A549 (cell line): ENCODE data around the gene NRTN.

ENCODE experiments used
- BHLHE40 ChIP-seq: IDR thresholded peaks from 2 replicates; pipeline ENCODE4 v1.6.1; 2012; ENCODE audit warnings: low read depth, low read length, inconsistent platforms
- ZNF302 ChIP-seq: fragments of 250-450 bp; sonication (Bioruptor Pico); IDR thresholded peaks from 2 replicates; pipeline ENCODE4 v1.9.0; 2021; ENCODE audit warnings: inconsistent platforms, mild to moderate bottlenecking, moderate library complexity
- TF ChIP-seq, protein P1 (sequence below): fragments of 200-600 bp; sonication (generic); IDR thresholded peaks from 2 replicates; pipeline ENCODE4 v1.6.1; 2016; ENCODE audit warnings: antibody characterized with exemption, mild to moderate bottlenecking, moderate library complexity

GRCh38 chr19:5873617-5874199, 68.8 kb downstream of the NRTN start:
- TF ChIP-seq, protein P1, sequence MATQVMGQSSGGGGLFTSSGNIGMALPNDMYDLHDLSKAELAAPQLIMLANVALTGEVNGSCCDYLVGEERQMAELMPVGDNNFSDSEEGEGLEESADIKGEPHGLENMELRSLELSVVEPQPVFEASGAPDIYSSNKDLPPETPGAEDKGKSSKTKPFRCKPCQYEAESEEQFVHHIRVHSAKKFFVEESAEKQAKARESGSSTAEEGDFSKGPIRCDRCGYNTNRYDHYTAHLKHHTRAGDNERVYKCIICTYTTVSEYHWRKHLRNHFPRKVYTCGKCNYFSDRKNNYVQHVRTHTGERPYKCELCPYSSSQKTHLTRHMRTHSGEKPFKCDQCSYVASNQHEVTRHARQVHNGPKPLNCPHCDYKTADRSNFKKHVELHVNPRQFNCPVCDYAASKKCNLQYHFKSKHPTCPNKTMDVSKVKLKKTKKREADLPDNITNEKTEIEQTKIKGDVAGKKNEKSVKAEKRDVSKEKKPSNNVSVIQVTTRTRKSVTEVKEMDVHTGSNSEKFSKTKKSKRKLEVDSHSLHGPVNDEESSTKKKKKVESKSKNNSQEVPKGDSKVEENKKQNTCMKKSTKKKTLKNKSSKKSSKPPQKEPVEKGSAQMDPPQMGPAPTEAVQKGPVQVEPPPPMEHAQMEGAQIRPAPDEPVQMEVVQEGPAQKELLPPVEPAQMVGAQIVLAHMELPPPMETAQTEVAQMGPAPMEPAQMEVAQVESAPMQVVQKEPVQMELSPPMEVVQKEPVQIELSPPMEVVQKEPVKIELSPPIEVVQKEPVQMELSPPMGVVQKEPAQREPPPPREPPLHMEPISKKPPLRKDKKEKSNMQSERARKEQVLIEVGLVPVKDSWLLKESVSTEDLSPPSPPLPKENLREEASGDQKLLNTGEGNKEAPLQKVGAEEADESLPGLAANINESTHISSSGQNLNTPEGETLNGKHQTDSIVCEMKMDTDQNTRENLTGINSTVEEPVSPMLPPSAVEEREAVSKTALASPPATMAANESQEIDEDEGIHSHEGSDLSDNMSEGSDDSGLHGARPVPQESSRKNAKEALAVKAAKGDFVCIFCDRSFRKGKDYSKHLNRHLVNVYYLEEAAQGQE: no peak
- no peak for TF ChIP-seq ZNF302 (CRISPR knock-in tag)
- TF ChIP-seq BHLHE40: no peak
